HCT116 (cell line): Measurements from ENCODE around the gene HELZ2.

ENCODE experiments used
- CTCF ChIP-seq, 3 experiments: fragments of 200-600 bp in 1 of 3; sonication (generic) in 1 of 3; IDR thresholded peaks in 2 of 3; conservative IDR thresholded peaks in 1 of 3; 2 replicates each; pipeline ENCODE4 v1.5.1; 2012 to 2017; ENCODE audit warnings: low read depth in 2 of 3, low read length in 2 of 3, antibody characterized with exemption in 1 of 3, borderline replicate concordance in 1 of 3, control low read depth in 1 of 3, mild to moderate bottlenecking in 1 of 3, mixed read lengths in 1 of 3, mixed run types in 1 of 3, moderate library complexity in 1 of 3; ENCODE audit not compliant: insufficient read depth in 1 of 3
- EZH2 ChIP-seq: fragments of 200-600 bp; sonication (generic); IDR thresholded peaks from 2 replicates; pipeline ENCODE4 v1.6.1; 2017; ENCODE audit warnings: antibody characterized with exemption, mixed run types
- EZH2phosphoT487 ChIP-seq: fragments of 200-600 bp; IDR thresholded peaks from 2 replicates; pipeline ENCODE4 v1.6.1; 2018; ENCODE audit warnings: antibody characterized with exemption, borderline replicate concordance
- JUND ChIP-seq: IDR thresholded peaks from 2 replicates; pipeline ENCODE4 v1.6.1; 2012
- POLR2A ChIP-seq: IDR thresholded peaks from 2 replicates; pipeline ENCODE4 v1.7.0; 2011; ENCODE audit warnings: borderline replicate concordance; ENCODE audit not compliant: insufficient read depth, insufficient read length; ENCODE audit errors: extremely low read depth
- POLR2AphosphoS5 ChIP-seq: IDR thresholded peaks from 2 replicates; pipeline ENCODE4 v1.6.1; 2011; ENCODE audit warnings: mild to moderate bottlenecking, low read depth, low read length, moderate library complexity
- RAD21 ChIP-seq: IDR thresholded peaks from 2 replicates; pipeline ENCODE4 v1.6.1; 2012; ENCODE audit warnings: low read depth, mild to moderate bottlenecking
- REST ChIP-seq: IDR thresholded peaks from 2 replicates; pipeline ENCODE4 v1.6.1; 2012; ENCODE audit warnings: low read depth
- SRF ChIP-seq: IDR thresholded peaks from 2 replicates; pipeline ENCODE4 v1.6.1; 2012; ENCODE audit warnings: low read depth
- YY1 ChIP-seq: IDR thresholded peaks from 2 replicates; pipeline ENCODE4 v1.6.1; 2011; ENCODE audit warnings: low read length, low read depth, moderate library complexity, mild to moderate bottlenecking; ENCODE audit not compliant: insufficient replicate concordance; ENCODE audit errors: extremely low read depth
- ZFX ChIP-seq: fragments of 450-650 bp; IDR thresholded peaks from 2 replicates; pipeline ENCODE4 v1.6.1; 2017

GRCh38 chr20:63529180-63529860 lies 44.7 kb downstream of the HELZ2 start:
- TF ChIP-seq CTCF (IDR thresholded peaks at IDR 0.05 in 2 of 3, conservative IDR thresholded peaks at IDR 0.05 in 1 of 3; ENCODE audit: borderline replicate concordance in 1 of 3, insufficient read depth in 1 of 3, low read depth in 2 of 3, low read length in 2 of 3) (no peak), EZH2phosphoT487 (no peak), REST (no peak), RAD21 (no peak), POLR2A (no peak), ZFX (no peak), SRF (no peak), EZH2 (no peak), JUND (no peak), POLR2AphosphoS5 (no peak), YY1 (no peak)
